ENCODE data around the gene EML1.

EML1 gene

GRCh38 chr14:99909513-99910064 is 116.4 kb downstream of the EML1 start:
- no peak for DNase-seq

DNA sequence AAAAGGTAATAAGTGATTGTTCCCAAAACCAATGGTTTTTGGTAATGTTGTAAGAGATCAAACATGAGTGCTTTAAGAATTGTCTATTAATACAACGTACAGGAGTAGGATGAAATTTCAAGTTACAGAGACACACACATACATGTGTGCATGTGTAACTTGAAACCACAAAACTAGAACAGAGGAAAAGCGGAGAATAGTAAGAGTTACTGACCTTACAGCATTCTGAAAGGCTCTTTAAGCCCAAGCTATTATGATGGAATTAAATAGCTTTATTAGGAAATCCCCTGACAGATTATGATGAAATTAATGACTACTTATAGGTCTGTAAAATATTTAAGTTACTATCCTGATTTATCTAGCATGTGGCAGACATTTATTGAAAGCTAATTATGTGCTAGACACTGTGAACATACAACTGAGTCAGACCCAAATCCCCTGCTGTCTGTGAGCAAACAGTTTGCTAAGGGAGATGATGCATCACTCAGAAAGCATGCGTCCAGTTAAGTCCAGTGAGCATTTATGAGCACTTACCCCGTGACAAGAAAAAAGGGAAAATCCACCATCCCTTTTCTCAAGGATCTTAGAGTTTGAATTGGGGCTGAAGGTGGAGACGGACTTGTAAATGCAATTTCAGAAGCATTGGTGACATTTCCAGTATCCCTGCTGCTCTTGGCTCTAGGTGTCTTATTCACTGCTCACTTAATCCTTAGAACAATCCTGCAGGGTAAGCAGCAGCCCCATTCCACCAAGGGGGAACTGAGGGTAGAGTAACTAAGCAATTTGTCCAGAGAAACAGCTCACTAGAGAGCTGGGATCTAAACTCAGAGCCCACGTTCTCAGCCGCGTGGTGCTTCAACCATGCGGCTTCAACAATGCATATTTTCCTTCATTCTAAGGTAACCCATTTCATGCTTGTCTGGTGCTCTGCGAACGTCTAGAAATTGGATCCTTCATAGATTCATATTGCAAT is 117.4 kb downstream of the EML1 start:
- no peak for DNase-seq

- DNase-seq: no peak
Observed at GRCh38 chr14:99915305-99916090, 122.3 kb downstream of the EML1 start.

GRCh38 chr14:99916091-99916383 is 122.8 kb downstream of the EML1 start:
- no peak for DNase-seq

DNA sequence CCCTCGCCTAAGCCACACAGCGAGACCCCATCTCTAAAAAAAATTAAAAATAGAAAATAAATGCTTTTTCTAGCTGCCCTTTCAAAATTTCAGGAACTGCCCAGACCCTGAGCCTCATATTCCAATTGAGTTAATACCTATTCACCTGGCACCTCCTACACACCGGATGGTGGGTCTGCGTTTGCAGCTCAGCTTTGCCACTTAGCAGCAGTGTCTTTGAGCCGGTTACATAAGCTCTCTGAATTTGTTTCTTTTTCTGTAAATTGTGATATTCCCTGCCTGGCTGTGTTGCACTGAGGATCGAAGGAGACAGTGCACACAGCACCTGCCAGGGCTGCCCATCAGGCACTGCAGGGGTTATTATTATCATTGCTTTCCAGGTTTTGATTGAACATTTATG is 125.6 kb downstream of the EML1 start:
- DNase-seq: no peak

GRCh38 chr14:99921425-99921824 is 128.2 kb downstream of the EML1 start:
- DNase-seq: no peak

GRCh38 chr14:99924379-99924778 is 131.2 kb downstream of the EML1 start:
- DNase-seq: no peak

GRCh38 chr14:99925471-99925870 is 132.3 kb downstream of the EML1 start:
- no peak for DNase-seq

DNA sequence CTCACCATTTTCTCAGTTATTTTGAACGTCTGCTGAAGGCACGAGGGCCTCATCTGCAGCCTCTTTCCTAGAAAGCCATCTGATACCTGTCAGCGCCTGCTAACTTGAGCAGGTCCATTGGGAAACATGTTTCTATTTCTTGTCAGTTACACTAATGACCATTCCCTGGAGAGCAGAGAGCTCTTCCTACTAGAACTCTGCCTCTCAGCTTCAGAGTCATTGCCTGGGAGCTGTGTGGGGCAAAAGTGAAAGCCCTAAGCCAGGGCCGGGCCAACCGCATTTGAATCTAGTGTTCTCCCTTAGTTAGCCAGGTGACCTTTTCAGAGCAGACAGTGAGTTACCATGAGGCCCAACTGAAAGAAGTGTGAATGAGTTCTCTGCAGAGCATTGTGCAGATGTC is 135.8 kb downstream of the EML1 start:
- DNase-seq: no peak

GRCh38 chr14:99929601-99930000 is 136.4 kb downstream of the EML1 start:
- no peak for DNase-seq

DNA sequence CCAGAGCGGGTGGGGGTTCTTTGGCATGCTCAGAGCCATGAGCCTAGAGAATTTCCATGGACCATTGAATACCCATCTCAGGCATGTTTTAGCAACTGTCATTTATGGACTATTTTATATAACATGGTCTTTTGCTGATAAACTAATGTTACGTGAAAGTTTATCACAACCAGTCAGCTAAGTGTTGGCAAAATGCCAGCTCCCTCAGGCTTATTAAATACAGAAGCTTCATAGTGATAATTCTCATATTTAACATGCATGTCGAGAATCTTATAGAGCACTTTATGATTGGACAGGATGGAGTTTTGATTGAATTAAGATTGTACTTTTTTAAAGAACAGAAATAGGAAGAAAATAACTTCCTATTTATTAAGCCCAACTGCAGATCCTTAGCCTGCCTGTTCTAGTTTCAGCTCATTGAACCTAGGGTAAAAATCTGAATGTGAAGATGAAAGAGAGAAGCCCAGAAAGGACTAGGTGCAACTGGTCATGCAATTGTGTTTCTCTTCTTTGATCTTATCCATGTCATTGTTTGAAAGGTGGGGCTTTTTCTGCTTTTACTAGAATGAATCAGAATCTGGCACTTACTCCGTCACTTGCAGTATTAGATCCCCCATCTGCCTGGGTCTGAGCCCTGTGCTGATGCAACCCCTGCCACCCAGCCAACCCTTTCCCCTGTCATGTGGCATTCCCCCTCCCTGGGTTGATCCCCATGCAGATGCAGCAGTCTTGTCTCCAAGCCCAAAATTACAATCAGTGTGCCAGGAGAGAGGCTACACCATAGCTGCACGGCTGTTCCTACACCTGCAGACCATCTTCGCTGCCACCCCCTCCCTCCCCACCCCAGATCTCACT is 137.4 kb downstream of the EML1 start:
- no peak for DNase-seq

DNA sequence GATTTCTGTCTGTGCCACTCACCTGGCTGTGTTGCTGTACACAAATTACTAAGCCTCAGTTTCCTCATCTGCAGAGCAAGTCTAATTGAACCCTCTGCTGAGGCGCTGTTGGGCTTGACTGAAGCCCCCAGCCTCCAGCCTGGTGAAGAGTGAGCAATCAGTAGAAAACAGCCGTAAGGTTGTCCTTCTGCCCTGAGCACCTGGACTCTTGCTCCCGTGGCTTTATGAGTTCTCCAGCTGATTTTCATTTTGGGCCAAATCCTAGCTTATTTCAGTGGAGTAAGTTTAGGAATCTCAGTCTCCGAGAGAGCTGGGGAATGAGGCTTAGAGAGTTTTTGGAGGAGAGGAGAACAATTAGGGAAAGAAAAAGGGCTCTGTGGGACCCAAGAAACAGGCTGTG is 138.1 kb downstream of the EML1 start:
- DNase-seq: no peak

GRCh38 chr14:99936056-99936455 is 142.8 kb downstream of the EML1 start:
- no peak for DNase-seq

- no peak for DNase-seq
Observed at GRCh38 chr14:99936738-99937474, 143.7 kb downstream of the EML1 start.

DNA sequence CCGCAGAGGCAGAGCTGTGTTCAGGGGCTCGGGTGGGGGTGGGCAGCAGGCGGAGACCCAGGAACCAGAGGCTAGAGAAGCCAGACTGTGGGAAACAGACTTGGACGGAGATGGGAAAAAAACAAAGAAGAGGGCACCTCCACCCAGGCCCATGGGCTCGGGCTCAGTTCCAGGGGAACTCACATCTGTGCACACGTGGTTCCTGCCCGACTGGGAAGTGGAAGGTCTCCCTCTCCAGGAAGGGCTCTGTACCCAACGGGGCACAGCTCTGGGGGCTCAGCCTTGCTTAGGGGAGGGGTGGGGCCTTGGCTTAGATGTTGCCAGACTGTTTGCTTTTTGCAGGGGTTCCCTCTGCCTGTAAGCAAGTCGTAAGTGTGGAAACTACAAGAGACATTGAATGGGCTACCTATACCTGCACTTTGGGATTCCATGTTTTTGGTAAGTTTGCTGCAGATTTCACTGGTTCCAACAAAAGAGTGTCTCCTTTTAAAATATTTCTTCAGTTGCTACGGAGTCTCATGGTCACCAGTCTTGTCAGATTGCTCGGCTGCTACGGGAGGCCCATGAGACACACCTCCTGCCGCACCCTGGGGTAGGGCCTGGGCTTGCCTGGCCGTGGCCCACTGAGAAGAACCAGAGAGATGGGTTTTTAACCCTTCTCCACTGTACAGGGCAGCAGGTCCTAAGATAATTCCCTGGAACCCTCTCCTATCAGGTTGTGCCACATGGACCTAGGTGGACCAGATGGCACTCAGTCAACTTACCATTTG is 144.4 kb downstream of the EML1 start:
- no peak for DNase-seq

- no peak for DNase-seq
Observed at GRCh38 chr14:99938376-99938775, 145.2 kb downstream of the EML1 start.

- DNase-seq: no peak
Observed at GRCh38 chr14:99938896-99939295, 145.7 kb downstream of the EML1 start.

- DNase-seq: no peak
Observed at GRCh38 chr14:99939421-99939820, 146.2 kb downstream of the EML1 start.

DNA sequence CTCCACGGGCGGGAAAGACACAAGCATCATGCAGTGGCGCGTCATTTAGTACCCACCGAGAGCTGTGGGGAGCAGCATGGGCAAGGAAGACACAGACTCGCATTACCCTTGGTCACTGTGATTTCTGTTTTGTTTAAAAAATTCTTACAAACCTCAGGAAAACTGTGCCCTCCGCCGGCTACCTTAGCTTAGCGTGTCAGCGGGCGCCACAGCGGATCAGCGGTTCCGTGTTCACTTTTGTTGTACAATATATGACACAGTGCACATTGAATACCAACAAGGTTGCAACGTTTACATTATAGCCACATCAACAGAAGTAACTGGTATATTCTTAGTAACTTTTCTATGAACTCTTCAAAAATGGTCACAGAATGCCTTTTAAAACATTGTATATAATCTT is 146.9 kb downstream of the EML1 start:
- DNase-seq: no peak

GRCh38 chr14:99941211-99941610 is 148.0 kb downstream of the EML1 start:
- DNase-seq: no peak

GRCh38 chr14:99943620-99944019 is 150.4 kb downstream of the EML1 start:
- DNase-seq: no peak

Measured in stimulated activated CD4-positive, alpha-beta T cell treated with anti-CD3 and anti-CD28 coated beads, Interleukin-2, amount 100 ng/mL, for 48 hours (primary cell).